Measurements from ENCODE around the gene LRSAM1. TPM values are rescaled to one million over a fixed set of nuclear protein-coding genes. Genes with fewer than 3 reads are reported as not detected.

LRSAM1 gene
- total and polyA plus RNA-seq, 2 of the 8 experiments (the other 6 are each of a cell fraction or from before 2014, with no cell fraction given), result 9.7 to 18.3 TPM

DNA sequence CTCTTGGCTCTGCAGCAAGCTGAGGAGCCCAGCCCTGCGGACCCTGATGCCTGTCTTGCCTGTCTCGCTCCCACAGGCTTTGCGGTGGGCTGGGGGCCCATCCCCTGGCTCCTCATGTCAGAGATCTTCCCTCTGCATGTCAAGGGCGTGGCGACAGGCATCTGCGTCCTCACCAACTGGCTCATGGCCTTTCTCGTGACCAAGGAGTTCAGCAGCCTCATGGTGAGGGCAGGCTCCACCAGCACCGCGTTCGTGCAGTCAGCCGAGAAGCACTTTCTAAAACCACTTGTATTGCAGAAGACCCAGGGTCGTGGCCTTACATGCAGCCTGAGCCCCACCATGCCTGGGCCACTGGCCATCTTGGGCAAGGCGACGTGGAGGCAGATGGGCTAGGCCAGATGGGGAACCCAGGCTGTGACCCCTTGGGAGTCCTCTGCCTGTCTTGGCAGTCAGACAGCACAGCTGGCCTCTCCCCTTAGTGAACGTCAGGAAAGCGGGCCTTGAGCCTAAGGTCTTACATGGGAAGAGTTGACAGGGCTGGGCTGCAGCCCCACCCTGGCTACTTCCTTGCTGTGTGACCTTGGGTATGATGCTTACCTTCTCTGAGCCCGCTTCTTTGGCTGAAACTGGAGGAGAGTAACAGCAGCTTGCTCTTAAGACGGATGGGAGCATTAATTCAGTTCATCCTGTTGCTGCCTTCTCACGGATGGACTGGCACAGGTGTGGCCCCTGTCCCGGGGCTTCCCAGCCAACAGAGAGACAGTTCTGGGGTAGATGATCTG lies 45.8 kb upstream of the LRSAM1 start:
- Histone ChIP-seq H4K91ac (replicated peaks; ENCODE audit: insufficient read length, low read length) (no peak overlapping the region), H4K20me1 (replicated peaks in 1 of 2; ENCODE audit: control insufficient read depth in 1 of 2, insufficient read depth in 2 of 2, low read length in 2 of 2) (peaks cover 0 to 9% of the 10 kb centered on the region in 2 experiments), H3K9me3 (ENCODE audit: insufficient read depth in 2 of 2, low read depth in 1 of 2, low read length in 1 of 2) (no peaks in the 10 kb centered on the region), H3K23ac (ENCODE audit: insufficient read length) (no peak overlapping the region), H2BK20ac (ENCODE audit: low read length) (no peak overlapping the region), H3K79me1 (ENCODE audit: low read depth, low read length) (no peaks in the 10 kb centered on the region; the same call in 1 of the 2 replicates), H2AK5ac (ENCODE audit: low read depth, low read length) (no peak overlapping the region), H3K36me3 (ENCODE audit: control insufficient read depth in 2 of 4, insufficient read depth in 4 of 4, low read length in 3 of 4) (peaks cover 4 to 13% (median 6%) of the 10 kb centered on the region in 4 experiments; a peak in 6 of 8 replicates), H3K23me2 (ENCODE audit: low read depth, low read length) (no peaks in the 10 kb centered on the region), H4K8ac (ENCODE audit: extremely low read depth, insufficient read depth, low read length) (no peak overlapping the region), H2BK120ac (replicated peaks; ENCODE audit: low read depth, low read length) (no peak overlapping the region), H3K4me3 (ENCODE audit: extremely low read depth in 1 of 4, insufficient read depth in 2 of 4, low read depth in 3 of 4, low read length in 4 of 4) (no peak overlapping the region), H2AFZ (ENCODE audit: low read length) (no peak overlapping the region), H2BK12ac (ENCODE audit: low read depth, low read length) (no peak overlapping the region), H3K14ac (ENCODE audit: insufficient read length) (no peak overlapping the region), H3K27me3 (replicated peaks in 1 of 4; ENCODE audit: control insufficient read depth in 3 of 4, extremely low read depth in 1 of 4, insufficient read depth in 3 of 4, low read length in 3 of 4) (no peaks in the 10 kb centered on the region), H2BK5ac (ENCODE audit: low read depth, low read length) (no peak overlapping the region; the same call in 1 of the 2 replicates), H3K18ac (ENCODE audit: extremely low read depth, low read length) (no peak overlapping the region), H3K4ac (replicated peaks; ENCODE audit: insufficient read length, low read depth, low read length) (no peak overlapping the region), H3K4me1 (replicated peaks in 1 of 4; ENCODE audit: control insufficient read depth in 3 of 4, insufficient read depth in 4 of 4, low read length in 3 of 4) (no peaks in the 10 kb centered on the region), H3K27ac (ENCODE audit: low read depth, low read length) (no peak overlapping the region), H3K4me2 (ENCODE audit: insufficient read depth in 1 of 2, low read depth in 2 of 2, low read length in 2 of 2) (no peak overlapping the region), H3K79me2 (ENCODE audit: control insufficient read depth in 1 of 2, insufficient read depth in 2 of 2, low read length in 2 of 2) (0 out of 4 replicates have a peak, but pooled peaks cover 0 to 2% of the 10 kb centered on the region in 2 experiments), H3K9ac (replicated peaks in 1 of 4; ENCODE audit: extremely low read depth in 1 of 4, low read depth in 3 of 4, low read length in 3 of 4) (no peak overlapping the region), H4K5ac (ENCODE audit: insufficient read length, low read depth, low read length) (no peak overlapping the region), H3K56ac (replicated peaks; ENCODE audit: insufficient read length, low read depth, low read length) (no peak overlapping the region), H2BK15ac (ENCODE audit: low read length) (no peak overlapping the region)
- FAIRE-seq (no peak), DNase-seq (ENCODE audit: low read depth in 1 of 2, low spot score in 2 of 2) (no peak)
- CTCF ChIA-PET (ENCODE audit: partially characterized antibody), result interaction anchor here (0.6 to 2.9 kb wide), 7 partner anchors 8 to 191 kb away, joined by 3 to 10 read pairs (median 4); partner anchors contain the start of gene SLC2A8
- 92% methylated on average over 19 of the region's 20 CpGs; no CpG with 5 or more reads in 1 of the 2 experiments for WGBS, 2 experiments (ENCODE audit: extremely low coverage in 1 of 2, insufficient coverage in 1 of 2, insufficient read length in 1 of 2, insufficient replicate concordance in 2 of 2, low coverage in 1 of 2, low lambda C conversion rate in 2 of 2, missing lambda C conversion rate in 1 of 2)
- TF ChIP-seq RFX5 (IDR thresholded peaks at IDR 0.05; ENCODE audit: borderline replicate concordance, low read depth, low read length) (no peak), SP1 (IDR thresholded peaks at IDR 0.05; ENCODE audit: low read depth, low read length) (no peak), SIN3A (conservative IDR thresholded peaks at IDR 0.05 in 1 of 2, IDR thresholded peaks at IDR 0.05 in 1 of 2; ENCODE audit: low read depth in 1 of 2, low read length in 2 of 2) (no peak), SIRT6 (IDR thresholded peaks at IDR 0.05; ENCODE audit: low read length) (no peak), CEBPB (IDR thresholded peaks at IDR 0.05; ENCODE audit: low read depth, low read length) (no peak), KDM5A (IDR thresholded peaks at IDR 0.05; ENCODE audit: low read length) (no peak), SP2 (IDR thresholded peaks at IDR 0.05; ENCODE audit: low read length) (no peak), TAF1 (IDR thresholded peaks at IDR 0.05; ENCODE audit: low read depth, low read length) (no peak), KDM1A (IDR thresholded peaks at IDR 0.05; ENCODE audit: borderline replicate concordance, low read length) (no peak), BRCA1 (IDR thresholded peaks at IDR 0.05; ENCODE audit: low read depth, low read length) (no peak), CTBP2 (IDR thresholded peaks at IDR 0.05; ENCODE audit: borderline replicate concordance, insufficient read depth, insufficient read length, low read length) (no peak)
- POLR2A ChIA-PET (ENCODE audit: partially characterized antibody), result interaction anchor here (1.5 to 3.0 kb wide), 4 partner anchors 8 to 45 kb away, joined by 5 to 12 read pairs (median 6); partner anchors contain the start of genes LRSAM1, RPL12 and SLC2A8

Measured in H1 (cell line).